HepG2 (cell line): Measurements from ENCODE around the gene ARHGEF39. TPM values are rescaled to one million over a fixed set of nuclear protein-coding genes. Genes with fewer than 3 reads are reported as not detected.

Experiments
- ATAC-seq: fragments of 200-7000 bp; cut with Tn5 transposase; 3 replicates; pipeline ENCODE4 v1.9.1; 2020; ENCODE audit warnings: mild to moderate bottlenecking, moderate library complexity
- BruUV-seq: library from RNA; stranded (reverse); fragments of 400-500 nt; replicated peaks from 2 replicates; lab custom pipeline; 2021; lab: Mats Ljungman, UMichigan
- CTCF ChIA-PET: fragments of 300-600 bp; formaldehyde crosslinking; extraction: SDS; loops from one replicate; lab custom pipeline; 2021; ENCODE audit warnings: low total read pairs, inconsistent platforms, low intra/inter-chr PET ratio; lab: Yijun Ruan, JAX
- POLR2A ChIA-PET: fragments of 350-600 bp; sonication (Branson Sonifier 250); formaldehyde crosslinking; loops from one replicate; lab custom pipeline; 2020; ENCODE audit warnings: antibody characterized with exemption, inconsistent platforms; lab: Yijun Ruan, JAX
- DNase-seq: peaks from one replicate; pipeline ENCODE4 v3.0.0-alpha.2; 2015; ENCODE audit warnings: low spot score
- FAIRE-seq: peaks from 3 replicates; lab custom pipeline; 2011; peaks lifted over from hg19 to GRCh38; lab: Jason Lieb, UNC
- H2AFZ ChIP-seq: one replicate; pipeline ENCODE4 v1.6.1; 2011; ENCODE audit warnings: low read length, inconsistent platforms
- H3K27ac ChIP-seq: fragments of 300-600 bp; 3 replicates; pipeline ENCODE4 v1.8.0; 2011; ENCODE audit warnings: mixed run types, mild to moderate bottlenecking, mixed read lengths, low read length, inconsistent platforms; ENCODE audit not compliant: insufficient read depth; ENCODE audit errors: extremely low read length
- H3K27me3 ChIP-seq, 2 experiments: fragments of 200-600 bp in 1 of 2; 2 replicates in 1 of 2; 3 replicates in 1 of 2; pipeline versions ENCODE4 v1.6.0 to v1.8.0; 2011; ENCODE audit warnings: low read length in 2 of 2, mild to moderate bottlenecking in 2 of 2, moderate library complexity in 2 of 2, inconsistent platforms in 1 of 2; ENCODE audit not compliant: insufficient read depth in 2 of 2, control insufficient read depth in 1 of 2
- H3K36me3 ChIP-seq, 2 experiments: fragments of 200-600 bp in 1 of 2; replicated peaks in 1 of 2; 2 replicates in 1 of 2; 3 replicates in 1 of 2; pipeline versions ENCODE4 v1.5.1 to v1.8.0; 2011; ENCODE audit warnings: low read length in 2 of 2, inconsistent platforms in 1 of 2; ENCODE audit not compliant: insufficient read depth in 2 of 2, control insufficient read depth in 1 of 2
- H3K4me1 ChIP-seq: 2 replicates; pipeline ENCODE4 v1.5.1; 2012; ENCODE audit warnings: low read length, inconsistent platforms; ENCODE audit not compliant: insufficient read depth
- H3K4me2 ChIP-seq: 2 replicates; pipeline ENCODE4 v1.6.0; 2011; ENCODE audit warnings: low read depth, low read length, inconsistent platforms
- H3K4me3 ChIP-seq, 3 experiments: fragments of 200-600 bp in 1 of 3; sonication (generic), shearing (Covaris generic) in 1 of 3; replicated peaks in 1 of 3; 2 replicates each; pipeline ENCODE4 v1.5.1; 2011 to 2016; ENCODE audit warnings: low read length in 3 of 3, inconsistent platforms in 2 of 3, low read depth in 2 of 3, mild to moderate bottlenecking in 2 of 3, control low read depth in 1 of 3, mixed read lengths in 1 of 3; ENCODE audit not compliant: insufficient read depth in 1 of 3
- H3K79me2 ChIP-seq: one replicate; pipeline ENCODE4 v1.6.1; 2011; ENCODE audit warnings: low read length, inconsistent platforms; ENCODE audit not compliant: insufficient read depth
- H3K9ac ChIP-seq: 2 replicates; pipeline ENCODE4 v1.6.0; 2011; ENCODE audit warnings: mild to moderate bottlenecking, low read depth, low read length, inconsistent platforms; ENCODE audit not compliant: insufficient read depth
- H3K9me3 ChIP-seq: 2 replicates; pipeline ENCODE4 v1.5.1; 2012; ENCODE audit warnings: mild to moderate bottlenecking, low read length
- H4K20me1 ChIP-seq: 2 replicates; pipeline ENCODE4 v1.6.0; 2011; ENCODE audit warnings: inconsistent platforms, mild to moderate bottlenecking, low read length, moderate library complexity; ENCODE audit not compliant: insufficient read depth
- CEBPZ ChIP-seq: IDR thresholded peaks from 2 replicates; pipeline ENCODE4 v1.6.1; 2012; ENCODE audit warnings: low read length, improper control_type of control experiment
- FOXK2 ChIP-seq: fragments of 450-650 bp; IDR thresholded peaks from 2 replicates; pipeline ENCODE4 v1.6.1; 2016
- NCOA1 ChIP-seq: sonication (generic); formaldehyde crosslinking; IDR thresholded peaks from 2 replicates; pipeline ENCODE4 v1.9.0; 2021; ENCODE audit warnings: missing genetic modification reagents
- NKX3-1 ChIP-seq: sonication (generic); formaldehyde crosslinking; IDR thresholded peaks from 2 replicates; pipeline ENCODE4 v1.5.0; 2020; ENCODE audit warnings: missing genetic modification reagents
- REL ChIP-seq: sonication (generic); formaldehyde crosslinking; conservative IDR thresholded peaks from 2 replicates; pipeline ENCODE4 v1.8.0; 2022; ENCODE audit warnings: mild to moderate bottlenecking, missing genetic modification reagents, moderate library complexity
- ZNF232 ChIP-seq: sonication (generic); formaldehyde crosslinking; IDR thresholded peaks from 2 replicates; pipeline ENCODE4 v1.4.0; 2020; ENCODE audit warnings: missing genetic modification reagents, borderline replicate concordance
- ZNF30 ChIP-seq: sonication (generic); formaldehyde crosslinking; IDR thresholded peaks from 2 replicates; pipeline ENCODE4 v1.5.0; 2020; ENCODE audit warnings: mild to moderate bottlenecking, missing genetic modification reagents
- ZNF556 ChIP-seq: sonication (generic); formaldehyde crosslinking; IDR thresholded peaks from 2 replicates; pipeline ENCODE4 v1.4.0; 2020; ENCODE audit warnings: mild to moderate bottlenecking, missing genetic modification reagents, borderline replicate concordance
- ZNF629 ChIP-seq: sonication (generic); formaldehyde crosslinking; conservative IDR thresholded peaks from 2 replicates; pipeline ENCODE4 v1.5.0; 2020; ENCODE audit warnings: missing genetic modification reagents
- ZNF639 ChIP-seq: conservative IDR thresholded peaks from 2 replicates; pipeline ENCODE4 v1.6.1; 2018; ENCODE audit warnings: missing genetic modification reagents
- ZSCAN31 ChIP-seq: sonication (generic); formaldehyde crosslinking; IDR thresholded peaks from 2 replicates; pipeline ENCODE4 v1.5.0; 2020; ENCODE audit warnings: low read depth, mild to moderate bottlenecking, missing genetic modification reagents
- WGBS: methylation state at CpG from one replicate; pipeline ENCODE4 v1.1.6; 2017; ENCODE audit warnings: low lambda C conversion rate; 5-methylcytosine and 5-hydroxymethylcytosine counted together
- in situ Hi-C: cut with HindIII; loops from 2 replicates; pipeline ENCODE4 v1.10.0; 2017; ENCODE audit warnings: low pct_unique_long_range_greater_than_20kb; ENCODE audit not compliant: extremely low pct_ligation_motif_present
- intact Hi-C: fragments of 100-400 bp; cut with micrococcal nuclease; formaldehyde crosslinking; loops from one replicate; pipeline ENCODE4 v1.10.0; 2022; ENCODE audit not compliant: unreplicated experiment
- polyA plus RNA-seq, 8 experiments: library from polyadenylated mRNA; depleted of rRNA in 3 of 8; stranded (reverse) in 7 of 8; unstranded in 1 of 8; fragments of >200 nt; fragmentation: Illumina TruSeq in 4 of 8; extraction: Trizol in 4 of 8; gene quantifications; 2 replicates each; pipeline versions ENCODE4 v1.2.1 to v1.2.3, GENCODE V29; 2011 to 2016; ENCODE audit warnings: low read depth in 4 of 8, missing spikeins in 1 of 8, mixed read lengths in 1 of 8; ENCODE audit not compliant: insufficient read depth in 1 of 8
- total RNA-seq, 5 experiments: library from RNA; depleted of rRNA; stranded (reverse); fragments of >200 nt; fragmentation: Illumina TruSeq; extraction: Trizol; gene quantifications; 2 replicates each; pipeline ENCODE4 v1.2.3, GENCODE V29; 2016; ENCODE audit warnings: low read depth in 1 of 5
- TF ChIP-seq, protein P1 (sequence below): sonication (generic); formaldehyde crosslinking; IDR thresholded peaks from 2 replicates; pipeline ENCODE4 v1.8.0; 2022; ENCODE audit warnings: mild to moderate bottlenecking, missing genetic modification reagents
- TF ChIP-seq, protein P2 (sequence below): sonication (generic); formaldehyde crosslinking; IDR thresholded peaks from 2 replicates; pipeline ENCODE4 v1.8.0; 2022; ENCODE audit warnings: mild to moderate bottlenecking, missing genetic modification reagents; ENCODE audit not compliant: insufficient replicate concordance
- TF ChIP-seq, protein P3 (sequence below): sonication (generic); formaldehyde crosslinking; IDR thresholded peaks from 2 replicates; pipeline ENCODE4 v1.8.0; 2023; ENCODE audit warnings: mild to moderate bottlenecking, missing genetic modification reagents

ARHGEF39 gene
- total and polyA plus RNA-seq, 2 of the 13 experiments (the other 11 are each of a cell fraction or from before 2014, with no cell fraction given) = 11.2 to 12.3 TPM

DNA sequence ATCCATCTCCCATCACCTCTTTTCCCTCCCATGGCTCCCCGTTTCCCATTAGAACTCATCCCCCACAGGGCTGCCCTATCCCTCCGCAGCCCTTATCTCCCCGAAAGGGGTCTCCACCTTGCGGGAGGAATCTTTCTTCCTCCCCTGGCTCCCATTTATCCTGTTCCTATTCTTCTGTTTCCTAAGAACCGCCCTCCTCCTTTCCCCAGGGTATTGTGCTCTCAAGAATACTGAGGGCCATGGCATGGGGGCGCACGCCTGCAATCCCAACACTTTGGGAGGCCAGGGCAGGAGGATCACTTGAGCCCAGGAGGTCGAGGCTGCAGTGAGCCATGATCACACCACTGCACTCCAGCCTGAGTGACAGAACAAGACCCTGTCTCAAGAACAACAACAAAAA is 47.4 kb downstream of the ARHGEF39 start:
- no TSS peak for BruUV-seq
- H3K36me3 ChIP-seq = no peaks in the 10 kb centered on the region
- H3K4me3 ChIP-seq = no peak overlapping the region
- no peaks in the 10 kb centered on the region for H3K79me2 ChIP-seq
- in situ Hi-C loops = no loop called here
- H3K27ac ChIP-seq = no peak overlapping the region
- H3K9ac ChIP-seq = no peak overlapping the region
- no peak overlapping the region for H3K4me2 ChIP-seq
- H3K9me3 ChIP-seq = no peaks in the 10 kb centered on the region
- POLR2A ChIA-PET = no interaction called here
- H3K4me1 ChIP-seq = no peaks in the 10 kb centered on the region
- no peaks in the 10 kb centered on the region for H4K20me1 ChIP-seq
- H3K27me3 ChIP-seq = peaks cover 3 to 64% of the 10 kb centered on the region in 2 experiments; a peak in 3 of 5 replicates
- no peak for ATAC-seq
- FAIRE-seq = no peak
- DNase-seq = no peak
- intact Hi-C loops = no loop called here
- CTCF ChIA-PET = no interaction called here
- H2AFZ ChIP-seq = no peak overlapping the region
- 38% methylated on average over 8 of the region's 8 CpGs for WGBS
- TF ChIP-seq, protein P1, sequence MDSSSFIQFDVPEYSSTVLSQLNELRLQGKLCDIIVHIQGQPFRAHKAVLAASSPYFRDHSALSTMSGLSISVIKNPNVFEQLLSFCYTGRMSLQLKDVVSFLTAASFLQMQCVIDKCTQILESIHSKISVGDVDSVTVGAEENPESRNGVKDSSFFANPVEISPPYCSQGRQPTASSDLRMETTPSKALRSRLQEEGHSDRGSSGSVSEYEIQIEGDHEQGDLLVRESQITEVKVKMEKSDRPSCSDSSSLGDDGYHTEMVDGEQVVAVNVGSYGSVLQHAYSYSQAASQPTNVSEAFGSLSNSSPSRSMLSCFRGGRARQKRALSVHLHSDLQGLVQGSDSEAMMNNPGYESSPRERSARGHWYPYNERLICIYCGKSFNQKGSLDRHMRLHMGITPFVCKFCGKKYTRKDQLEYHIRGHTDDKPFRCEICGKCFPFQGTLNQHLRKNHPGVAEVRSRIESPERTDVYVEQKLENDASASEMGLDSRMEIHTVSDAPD (CRISPR knock-in tag) = no peak
- TF ChIP-seq, protein P2, sequence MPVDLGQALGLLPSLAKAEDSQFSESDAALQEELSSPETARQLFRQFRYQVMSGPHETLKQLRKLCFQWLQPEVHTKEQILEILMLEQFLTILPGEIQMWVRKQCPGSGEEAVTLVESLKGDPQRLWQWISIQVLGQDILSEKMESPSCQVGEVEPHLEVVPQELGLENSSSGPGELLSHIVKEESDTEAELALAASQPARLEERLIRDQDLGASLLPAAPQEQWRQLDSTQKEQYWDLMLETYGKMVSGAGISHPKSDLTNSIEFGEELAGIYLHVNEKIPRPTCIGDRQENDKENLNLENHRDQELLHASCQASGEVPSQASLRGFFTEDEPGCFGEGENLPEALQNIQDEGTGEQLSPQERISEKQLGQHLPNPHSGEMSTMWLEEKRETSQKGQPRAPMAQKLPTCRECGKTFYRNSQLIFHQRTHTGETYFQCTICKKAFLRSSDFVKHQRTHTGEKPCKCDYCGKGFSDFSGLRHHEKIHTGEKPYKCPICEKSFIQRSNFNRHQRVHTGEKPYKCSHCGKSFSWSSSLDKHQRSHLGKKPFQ (CRISPR knock-in tag) = no peak
- no peak for TF ChIP-seq NCOA1 (CRISPR knock-in tag)
- no peak for TF ChIP-seq ZSCAN31 (CRISPR knock-in tag)
- TF ChIP-seq, protein P3, sequence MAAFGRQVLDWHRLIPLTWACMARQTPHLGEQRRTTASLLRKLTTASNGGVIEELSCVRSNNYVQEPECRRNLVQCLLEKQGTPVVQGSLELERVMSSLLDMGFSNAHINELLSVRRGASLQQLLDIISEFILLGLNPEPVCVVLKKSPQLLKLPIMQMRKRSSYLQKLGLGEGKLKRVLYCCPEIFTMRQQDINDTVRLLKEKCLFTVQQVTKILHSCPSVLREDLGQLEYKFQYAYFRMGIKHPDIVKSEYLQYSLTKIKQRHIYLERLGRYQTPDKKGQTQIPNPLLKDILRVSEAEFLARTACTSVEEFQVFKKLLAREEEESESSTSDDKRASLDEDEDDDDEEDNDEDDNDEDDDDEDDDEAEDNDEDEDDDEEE = no peak
- no peak for TF ChIP-seq ZNF232 (CRISPR knock-in tag)
- TF ChIP-seq NKX3-1 (CRISPR knock-in tag) = no peak
- no peak for TF ChIP-seq ZNF629 (CRISPR knock-in tag)
- no peak for TF ChIP-seq ZNF639 (CRISPR knock-in tag)
- no peak for TF ChIP-seq ZNF556 (CRISPR knock-in tag)
- TF ChIP-seq REL (CRISPR knock-in tag) = no peak
- no peak for TF ChIP-seq ZNF30 (CRISPR knock-in tag)
- no peak for TF ChIP-seq CEBPZ
- no peak for TF ChIP-seq FOXK2
